Pancreas (tissue), 10 donors: Measurements from ENCODE around the gene ITFG1. TPM values are rescaled to one million over a fixed set of nuclear protein-coding genes. Genes with fewer than 3 reads are reported as not detected.
"Not testable (repeated sequence)": the region's sequence is repeated elsewhere in the genome, so short reads cannot be mapped to it uniquely, and the experiment has no call there.

Source experiments
- ATAC-seq, 4 donors: fragments of 200-7000 bp; cut with Tn5 transposase; one replicate each; pipeline versions ENCODE4 v1.8.0 to v1.9.1; 2020; ENCODE audit warnings: mild to moderate bottlenecking in 4 of 4, moderate library complexity in 4 of 4
- DNase-seq, 6 donors: peaks; one replicate each; pipeline ENCODE4 v3.0.0-alpha.2; 2020
- FAIRE-seq: peaks from 2 replicates; lab custom pipeline; 2012; peaks lifted over from hg19 to GRCh38; lab: Jason Lieb, UNC
- H3K27ac ChIP-seq, 4 donors: fragments of 200-600 bp; sonication (generic); 1 replicate in 3 of 4; 2 replicates in 1 of 4; pipeline versions ENCODE4 v1.5.0 to v1.8.0; 2020
- H3K27me3 ChIP-seq, 4 donors: fragments of 200-600 bp; one replicate each; pipeline ENCODE4 v1.8.0; 2021
- H3K36me3 ChIP-seq, 3 donors: fragments of 200-600 bp; sonication (generic) in 1 of 3; one replicate each; pipeline versions ENCODE4 v1.5.0 to v1.8.0; 2020 to 2021
- H3K4me1 ChIP-seq, 3 donors: fragments of 200-600 bp; one replicate each; pipeline ENCODE4 v1.8.0; 2021
- H3K4me3 ChIP-seq, 4 donors: fragments of 200-600 bp; sonication (generic) in 2 of 4; one replicate each; pipeline versions ENCODE4 v1.5.0 to v1.8.0; 2020 to 2021
- H3K9me3 ChIP-seq, 4 donors: fragments of 200-600 bp; one replicate each; pipeline ENCODE4 v1.8.0; 2021
- CTCF ChIP-seq, 4 donors: fragments of 200-600 bp; sonication (generic) in 3 of 4; IDR thresholded peaks; one replicate each; pipeline versions ENCODE4 v1.5.0 to v1.8.0; 2021; ENCODE audit warnings: antibody characterized with exemption in 4 of 4
- WGBS, 2 donors: extraction: QIAGEN DNeasy Blood & Tissue Kit; methylation state at CpG; one replicate each; pipeline ENCODE4 v1.1.7; 2013; 5-methylcytosine and 5-hydroxymethylcytosine counted together
- intact Hi-C, 3 donors: fragments of 100-400 bp; cut with DNase I; formaldehyde crosslinking; loops; one replicate each; pipeline versions ENCODE4 v1.11.1 to v1.14.2; 2022
- polyA plus RNA-seq, 2 donors: library from polyadenylated mRNA; stranded (reverse); fragments of 200-250 nt; gene quantifications; one replicate each; pipeline ENCODE4 v1.2.3, GENCODE V29; 2013
- total RNA-seq, 6 donors: library from RNA; stranded (reverse); fragmentation: NEBNext Ultra II Directional in 4 of 6; extraction: Animal tissue kit (Norgen Biotek cat#: 25700) in 4 of 6; gene quantifications; one replicate each; pipeline versions ENCODE4 v1.2.1 to v1.2.4, GENCODE V29; 2021 to 2023
- donor health status: healthy with polysubstance abuse.
- donor health status: DM: no; HTN: no; CAD: no; lungs with moderate emphysema.
- donor health status: DM: no; HTN: no; CAD: no.
- donor health status: control.
- donor health status: control.
- donor health status: Bipolar disorder and iron deficiency.
- donor health status: DM: yes; HTN: yes; CAD: no.
- donor health status: DM: no; HTN: no; CAD: no.
- donor health status: DM: no; HTN: no; CAD: no.
- donor health status: DM: yes; HTN: yes; CAD: no.

ITFG1 gene
- total and polyA plus RNA-seq, 8 donors, result 5.9 to 33.9 (median 21.2) TPM

GRCh38 chr16:47469227-47469626, 8.4 kb upstream of the ITFG1 start:
- H3K9me3 ChIP-seq, result no peaks in the 10 kb centered on the region
- H3K27ac ChIP-seq, result no peak overlapping the region
- peaks cover 0 to 11% (median 10%) of the 10 kb centered on the region in 3 donors for H3K4me1 ChIP-seq
- FAIRE-seq (no peak), DNase-seq (no peak), ATAC-seq (no peak)
- no peaks in the 10 kb centered on the region for H3K27me3 ChIP-seq
- WGBS, 2 donors, result 95 to 98% methylated on average over 1 of the region's 1 CpG
- intact Hi-C loops, result no loop called here
- H3K4me3 ChIP-seq, result no peak overlapping the region
- no peak for TF ChIP-seq CTCF (IDR thresholded peaks at IDR 0.05)
- no peaks in the 10 kb centered on the region for H3K36me3 ChIP-seq

GRCh38 chr16:47468070-47468689, 7.3 kb upstream of the ITFG1 start:
- peaks cover 0 to 12% (median 11%) of the 10 kb centered on the region in 3 donors for H3K4me1 ChIP-seq
- not testable (repeated sequence) for ATAC-seq

DNA sequence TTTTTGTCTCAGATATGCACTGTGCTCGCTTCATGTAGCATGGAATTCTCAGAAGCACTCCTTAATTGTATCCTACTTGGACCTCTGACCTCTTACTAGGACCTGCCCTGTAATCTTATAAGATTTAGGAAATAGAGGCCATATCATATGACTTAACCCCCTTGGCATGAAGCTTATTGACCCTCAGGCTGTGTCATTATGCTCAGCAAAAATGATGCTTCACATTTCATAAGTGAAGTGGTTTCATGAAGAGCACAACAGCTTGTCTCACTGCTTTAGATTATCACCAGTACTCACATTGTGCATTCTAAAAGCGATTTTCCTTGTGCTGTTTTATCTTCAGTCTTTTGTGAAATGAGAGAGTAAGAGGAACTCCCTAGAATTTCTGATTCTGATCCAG, 6.6 kb upstream of the ITFG1 start:
- DNase-seq, result no peak
- no peak for TF ChIP-seq CTCF (IDR thresholded peaks at IDR 0.05)
- no peak for ATAC-seq
- FAIRE-seq, result no peak
- H3K27me3 ChIP-seq, result no peaks in the 10 kb centered on the region
- H3K9me3 ChIP-seq, result no peaks in the 10 kb centered on the region
- 92 to 93% methylated on average over 2 of the region's 2 CpGs for WGBS, 2 donors
- intact Hi-C loops, result no loop called here
- H3K27ac ChIP-seq, result no peak overlapping the region
- no peaks in the 10 kb centered on the region for H3K36me3 ChIP-seq
- H3K4me1 ChIP-seq, result peaks cover 4 to 19% (median 11%) of the 10 kb centered on the region in 3 donors
- no peak overlapping the region for H3K4me3 ChIP-seq

More at GRCh38 chr16:47468070-47468689, 7.3 kb upstream of the ITFG1 start:
- H3K27ac ChIP-seq, H3K4me3 ChIP-seq, H3K36me3 ChIP-seq, H3K27me3 ChIP-seq, FAIRE-seq, DNase-seq, intact Hi-C loops, H3K9me3 ChIP-seq: not testable (repeated sequence)
- WGBS, 2 donors, result 94 to 98% methylated on average over 7 of the region's 7 CpGs

- Histone ChIP-seq H3K36me3 (no peaks in the 10 kb centered on the region), H3K27ac (no peak overlapping the region), H3K4me1 (peaks cover 7 to 22% (median 16%) of the 10 kb centered on the region in 3 donors), H3K27me3 (no peaks in the 10 kb centered on the region), H3K4me3 (no peak overlapping the region), H3K9me3 (no peaks in the 10 kb centered on the region)
- no peak for ATAC-seq
- WGBS, 2 donors, result 71 to 85% methylated on average over 2 of the region's 2 CpGs
- no peak for DNase-seq
- TF ChIP-seq CTCF (IDR thresholded peaks at IDR 0.05), result no peak
- intact Hi-C loops, result no loop called here
- FAIRE-seq, result no peak
Measured at GRCh38 chr16:47465919-47466630, 5.2 kb upstream of the ITFG1 start.

DNA sequence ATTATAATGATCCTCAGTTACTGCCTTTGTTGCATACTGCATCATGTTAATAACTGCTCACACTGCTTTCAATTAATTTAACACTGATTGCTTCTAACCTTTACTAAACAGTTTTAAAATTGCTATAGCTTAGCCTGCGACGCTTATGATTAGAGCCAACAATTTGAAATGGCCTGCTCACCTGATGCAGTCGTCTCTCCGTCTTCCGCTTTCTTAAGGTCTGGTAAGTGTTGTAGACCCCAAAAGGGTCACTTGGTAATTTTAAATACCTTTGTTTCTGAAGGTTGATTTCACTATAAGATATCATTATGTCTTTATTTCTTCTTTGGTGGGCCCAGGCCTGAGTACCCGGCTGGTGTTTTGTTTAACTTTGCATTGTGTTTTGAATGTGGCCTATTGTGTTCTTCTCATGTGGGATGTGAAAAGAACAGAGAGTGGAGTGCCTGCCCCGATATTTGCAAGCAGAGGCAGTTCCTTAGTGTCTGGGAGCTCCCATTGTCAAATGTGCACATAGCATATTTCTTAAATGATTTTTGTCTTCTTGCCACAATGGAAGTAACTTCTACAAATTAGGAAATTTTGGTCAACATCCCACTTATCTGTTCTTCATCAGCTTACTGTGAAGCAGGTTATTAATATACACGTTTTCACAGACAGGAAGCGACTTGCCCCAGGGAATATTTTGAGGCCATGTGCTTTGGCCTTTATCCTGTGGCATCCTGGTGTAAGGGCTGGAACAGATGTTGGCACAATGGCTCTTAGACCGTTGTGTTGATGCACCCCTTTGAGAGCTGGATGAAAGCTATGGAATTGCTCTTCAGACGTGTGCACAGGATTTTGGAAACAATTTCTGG, 3.1 kb upstream of the ITFG1 start:
- TF ChIP-seq CTCF (IDR thresholded peaks at IDR 0.05), result no peak
- Histone ChIP-seq H3K4me1 (peaks cover 10 to 34% (median 16%) of the 10 kb centered on the region in 3 donors), H3K4me3 (no peak overlapping the region), H3K9me3 (no peaks in the 10 kb centered on the region), H3K27ac (no peak overlapping the region), H3K36me3 (no peaks in the 10 kb centered on the region), H3K27me3 (no peaks in the 10 kb centered on the region)
- FAIRE-seq (no peak), ATAC-seq (no peak), DNase-seq (no peak)
- 80 to 81% methylated on average over 11 of the region's 11 CpGs for WGBS, 2 donors
- intact Hi-C loops, result no loop called here
